GM19463 (cell line): ENCODE data around the gene TNFRSF14.

Experiments used
- ATAC-seq: cut with Tn5 transposase; IDR thresholded peaks from one replicate; pipeline ENCODE4 v1.9.1; 2021; ENCODE audit warnings: mild to moderate bottlenecking, moderate library complexity; ENCODE audit not compliant: unreplicated experiment

Gene TNFRSF14

GRCh38 chr1:2556277-2556677 lies at the start of gene TNFRSF14:
TNFRSF14 (plus strand) TSS chr1:2556371; CDS start chr1:2556665, 294 bp downstream.
- ATAC-seq: no peak

GRCh38 chr1:2506901-2507565 lies 49.1 kb upstream of the TNFRSF14 start:
- no peak for ATAC-seq

GRCh38 chr1:2507744-2508155 lies 48.4 kb upstream of the TNFRSF14 start:
- no peak for ATAC-seq

- no peak for ATAC-seq
Observed at GRCh38 chr1:2508180-2508579, 48.0 kb upstream of the TNFRSF14 start.

- no peak for ATAC-seq
Observed at GRCh38 chr1:2508751-2509150, 47.4 kb upstream of the TNFRSF14 start.

GRCh38 chr1:2509589-2509988 lies 46.6 kb upstream of the TNFRSF14 start:
- ATAC-seq: no peak

- no peak for ATAC-seq
Observed at GRCh38 chr1:2510366-2511155, 45.6 kb upstream of the TNFRSF14 start.

- ATAC-seq: no peak
Observed at GRCh38 chr1:2512862-2513421, 43.2 kb upstream of the TNFRSF14 start.

GRCh38 chr1:2513939-2514652 lies 42.1 kb upstream of the TNFRSF14 start:
- ATAC-seq: no peak

GRCh38 chr1:2514863-2515762 lies 41.1 kb upstream of the TNFRSF14 start:
- ATAC-seq: no peak

GRCh38 chr1:2515763-2516080 lies 40.4 kb upstream of the TNFRSF14 start:
- no peak for ATAC-seq

GRCh38 chr1:2516124-2516523 lies 40.0 kb upstream of the TNFRSF14 start:
- ATAC-seq: no peak

- no peak for ATAC-seq
Observed at GRCh38 chr1:2516946-2517345, 39.2 kb upstream of the TNFRSF14 start.

GRCh38 chr1:2517966-2518365 lies 38.2 kb upstream of the TNFRSF14 start:
- no peak for ATAC-seq

- no peak for ATAC-seq
Observed at GRCh38 chr1:2518528-2518927, 37.6 kb upstream of the TNFRSF14 start.

- no peak for ATAC-seq
Observed at GRCh38 chr1:2519029-2519685, 37.0 kb upstream of the TNFRSF14 start.

GRCh38 chr1:2519729-2520128 lies 36.4 kb upstream of the TNFRSF14 start:
- ATAC-seq: no peak

- no peak for ATAC-seq
Observed at GRCh38 chr1:2520206-2520605, 36.0 kb upstream of the TNFRSF14 start.

- ATAC-seq: no peak
Observed at GRCh38 chr1:2520806-2521205, 35.4 kb upstream of the TNFRSF14 start.

- no peak for ATAC-seq
Observed at GRCh38 chr1:2522230-2522629, 33.9 kb upstream of the TNFRSF14 start.
